Adrenal gland (tissue), 12 donors: ENCODE measurements around the gene ADGRB2. TPM values are rescaled to one million over a fixed set of nuclear protein-coding genes. Genes with fewer than 3 reads are reported as not detected.

Experiments used
- DNase-seq, 7 donors: peaks; one replicate each; pipeline ENCODE4 v3.0.0-alpha.2; 2019 to 2020
- H3K27ac ChIP-seq, 5 donors: fragments of 200-600 bp; sonication (generic) in 4 of 5; 1 replicate in 3 of 5; 2 replicates in 2 of 5; pipeline versions ENCODE4 v1.5.1 to v1.8.0; 2016 to 2020; ENCODE audit warnings: mild to moderate bottlenecking in 1 of 5
- H3K27me3 ChIP-seq: fragments of 200-600 bp; 2 replicates; pipeline ENCODE4 v1.8.0; 2021
- H3K36me3 ChIP-seq, 2 donors: fragments of 200-600 bp; replicated peaks in 1 of 2; 1 replicate in 1 of 2; 2 replicates in 1 of 2; pipeline versions ENCODE4 v1.5.1 to v1.8.0; 2018 to 2022
- H3K4me1 ChIP-seq, 2 donors: fragments of 200-600 bp; replicated peaks in 1 of 2; 1 replicate in 1 of 2; 2 replicates in 1 of 2; pipeline versions ENCODE4 v1.5.1 to v1.8.0; 2018 to 2021
- H3K4me3 ChIP-seq, 4 donors: fragments of 200-600 bp; sonication (generic) in 3 of 4; one replicate each; pipeline ENCODE4 v1.5.1; 2016 to 2018
- H3K9me3 ChIP-seq, 3 donors: fragments of 200-600 bp; sonication (generic) in 1 of 3; replicated peaks in 1 of 3; 1 replicate in 2 of 3; 2 replicates in 1 of 3; pipeline versions ENCODE4 v1.5.1 to v1.8.0; 2016 to 2021
- POLR2A ChIP-seq, 2 donors: fragments of 450-650 bp; IDR thresholded peaks; one replicate each; pipeline ENCODE4 v1.6.1; 2017; ENCODE audit warnings: antibody characterized with exemption in 2 of 2, mild to moderate bottlenecking in 2 of 2, moderate library complexity in 1 of 2
- WGBS, 4 donors: extraction: QIAGEN DNeasy Blood & Tissue Kit in 2 of 4; methylation state at CpG; one replicate each; pipeline versions ENCODE4 v1.1.5 to v1.1.7; 2013 to 2017; 5-methylcytosine and 5-hydroxymethylcytosine counted together
- intact Hi-C, 2 donors: fragments of 100-400 bp; cut with DNase I; formaldehyde crosslinking; loops; one replicate each; pipeline versions ENCODE4 v1.14.1 to v1.15.0; 2022 to 2023
- polyA plus RNA-seq, 3 donors: library from polyadenylated mRNA; stranded (reverse); fragments of 200-250 nt in 2 of 3; fragments of 350-450 nt in 1 of 3; fragmentation: Illumina TruSeq in 1 of 3; extraction: RNeasy Lipid Tissue Mini Kit (QIAGEN cat#74804) in 1 of 3; gene quantifications; one replicate each; pipeline ENCODE4 v1.2.3, GENCODE V29; 2013 to 2014
- total RNA-seq, 9 donors: library from RNA; depleted of rRNA in 4 of 9; stranded (reverse); fragments of >200 nt in 4 of 9; fragments of 120-200 nt in 1 of 9; fragmentation: NEBNext Ultra II Directional in 1 of 9; extraction: Animal tissue kit (Norgen Biotek cat#: 25700) in 1 of 9; gene quantifications; one replicate each; pipeline versions ENCODE4 v1.1.0 to v1.2.4, GENCODE V29; 2013 to 2023
- TF ChIP-seq, protein P1 (sequence below), 6 experiments: fragments of 450-650 bp in 4 of 6; fragments of 200-600 bp in 2 of 6; sonication (generic) in 1 of 6; IDR thresholded peaks; 1 replicate in 5 of 6; 2 replicates in 1 of 6; pipeline versions ENCODE4 v1.5.1 to v1.8.0; 2016 to 2021; ENCODE audit warnings: antibody characterized with exemption in 6 of 6, mild to moderate bottlenecking in 2 of 6, moderate library complexity in 1 of 6
- donor health status: healthy with polysubstance abuse.
- donor health status: Bipolar disorder and iron deficiency.
- donor health status: DM: yes; HTN: yes; CAD: no.
- donor health status: DM: no; HTN: no; CAD: no.
- donor health status: DM: no; HTN: no; CAD: no.
- donor health status: DM: yes; HTN: yes; CAD: no.

ADGRB2 gene
- total and polyA plus RNA-seq, 12 donors: 1.8 to 57.3 (median 5.1) TPM

DNA sequence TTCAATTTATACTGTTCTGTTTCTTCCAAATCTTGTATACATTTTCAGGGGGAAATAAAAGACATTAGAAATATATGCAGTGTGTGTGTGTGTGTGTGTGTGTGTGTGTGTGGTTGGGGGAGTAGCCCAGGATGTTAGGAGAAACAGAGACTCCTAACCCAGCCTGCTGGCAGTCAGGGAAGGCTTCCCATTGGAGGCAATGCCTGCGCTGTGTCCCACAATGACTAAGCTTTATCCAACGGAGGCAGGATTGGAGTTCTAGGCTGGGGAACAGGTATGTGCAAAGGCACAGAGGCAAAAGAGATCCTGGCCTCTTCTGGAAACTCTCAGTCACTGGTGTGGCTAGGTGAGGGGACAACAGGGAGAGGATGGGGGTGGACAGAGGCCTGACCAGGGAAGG, 16.5 kb upstream of the ADGRB2 start:
- no peak for DNase-seq
- no peaks in the 10 kb centered on the region for H3K9me3 ChIP-seq
- intact Hi-C loops: no loop called here
- H3K4me3 ChIP-seq: no peak overlapping the region
- WGBS, 4 donors: 70 to 85% (median 79%) methylated on average over 2 of the region's 2 CpGs
- H3K36me3 ChIP-seq: no peaks in the 10 kb centered on the region
- H3K27ac ChIP-seq: no peak overlapping the region
- no peaks in the 10 kb centered on the region for H3K27me3 ChIP-seq
- H3K4me1 ChIP-seq: no peaks in the 10 kb centered on the region
- TF ChIP-seq POLR2A (IDR thresholded peaks at IDR 0.05): no peak
- TF ChIP-seq, protein P1, sequence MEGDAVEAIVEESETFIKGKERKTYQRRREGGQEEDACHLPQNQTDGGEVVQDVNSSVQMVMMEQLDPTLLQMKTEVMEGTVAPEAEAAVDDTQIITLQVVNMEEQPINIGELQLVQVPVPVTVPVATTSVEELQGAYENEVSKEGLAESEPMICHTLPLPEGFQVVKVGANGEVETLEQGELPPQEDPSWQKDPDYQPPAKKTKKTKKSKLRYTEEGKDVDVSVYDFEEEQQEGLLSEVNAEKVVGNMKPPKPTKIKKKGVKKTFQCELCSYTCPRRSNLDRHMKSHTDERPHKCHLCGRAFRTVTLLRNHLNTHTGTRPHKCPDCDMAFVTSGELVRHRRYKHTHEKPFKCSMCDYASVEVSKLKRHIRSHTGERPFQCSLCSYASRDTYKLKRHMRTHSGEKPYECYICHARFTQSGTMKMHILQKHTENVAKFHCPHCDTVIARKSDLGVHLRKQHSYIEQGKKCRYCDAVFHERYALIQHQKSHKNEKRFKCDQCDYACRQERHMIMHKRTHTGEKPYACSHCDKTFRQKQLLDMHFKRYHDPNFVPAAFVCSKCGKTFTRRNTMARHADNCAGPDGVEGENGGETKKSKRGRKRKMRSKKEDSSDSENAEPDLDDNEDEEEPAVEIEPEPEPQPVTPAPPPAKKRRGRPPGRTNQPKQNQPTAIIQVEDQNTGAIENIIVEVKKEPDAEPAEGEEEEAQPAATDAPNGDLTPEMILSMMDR (IDR thresholded peaks at IDR 0.05): no peak

- H3K9me3 ChIP-seq: no peaks in the 10 kb centered on the region
- intact Hi-C loops: no loop called here
- 76 to 78% (median 77%) methylated on average over 9 of the region's 9 CpGs for WGBS, 4 donors
- no peak for DNase-seq
- H3K4me1 ChIP-seq: no peaks in the 10 kb centered on the region
- H3K27me3 ChIP-seq: peaks cover 9% of the 10 kb centered on the region
- no peaks in the 10 kb centered on the region for H3K36me3 ChIP-seq
- TF ChIP-seq, protein P1 (IDR thresholded peaks at IDR 0.05): no peak
- no peak for TF ChIP-seq POLR2A (IDR thresholded peaks at IDR 0.05)
- no peak overlapping the region for H3K27ac ChIP-seq
- H3K4me3 ChIP-seq: no peak overlapping the region
Observed at GRCh38 chr1:31779687-31780086, 15.5 kb upstream of the ADGRB2 start.

GRCh38 chr1:31778763-31779488, 14.8 kb upstream of the ADGRB2 start:
- intact Hi-C loops: no loop called here
- WGBS, 4 donors: 87 to 93% (median 89%) methylated on average over 11 of the region's 11 CpGs
- Histone ChIP-seq H3K27ac (no peak overlapping the region), H3K9me3 (no peaks in the 10 kb centered on the region), H3K36me3 (no peaks in the 10 kb centered on the region), H3K4me1 (no peaks in the 10 kb centered on the region), H3K4me3 (no peak overlapping the region), H3K27me3 (peaks cover 17% of the 10 kb centered on the region)
- DNase-seq: no peak
- TF ChIP-seq POLR2A (IDR thresholded peaks at IDR 0.05): no peak
- TF ChIP-seq, protein P1 (IDR thresholded peaks at IDR 0.05): no peak

DNA sequence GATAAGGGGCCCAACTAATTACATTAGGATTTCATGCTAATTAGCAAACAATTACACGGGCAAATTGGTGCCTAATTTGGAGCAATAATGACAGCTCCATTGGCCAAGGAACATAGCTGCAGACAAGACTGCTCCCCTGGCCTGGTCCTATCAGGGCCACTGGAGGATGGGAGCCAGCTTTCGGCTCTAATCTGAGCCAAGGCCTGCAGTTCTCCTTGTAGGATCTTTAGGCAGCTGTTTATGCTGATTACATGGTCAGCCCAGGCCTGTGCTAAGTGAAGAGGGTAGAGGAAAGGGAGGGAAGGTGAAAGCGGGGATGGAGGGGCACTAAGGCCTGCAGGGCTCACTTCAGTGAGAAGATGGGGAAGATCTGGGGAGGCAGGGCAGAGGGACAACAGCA, 12.4 kb upstream of the ADGRB2 start:
- no peak overlapping the region for H3K27ac ChIP-seq
- no peak for TF ChIP-seq POLR2A (IDR thresholded peaks at IDR 0.05)
- TF ChIP-seq, protein P1 (IDR thresholded peaks at IDR 0.05): no peak
- peaks cover 6 to 12% of the 10 kb centered on the region in 2 donors for H3K4me1 ChIP-seq
- H3K4me3 ChIP-seq: no peak overlapping the region
- no peaks in the 10 kb centered on the region for H3K36me3 ChIP-seq
- H3K27me3 ChIP-seq: peaks cover 37% of the 10 kb centered on the region
- no peaks in the 10 kb centered on the region for H3K9me3 ChIP-seq
- DNase-seq: no peak
- WGBS, 4 donors: 65 to 79% (median 72%) methylated on average over 3 of the region's 3 CpGs
- intact Hi-C loops: no loop called here
